Ishikawa (cell line): Measurements from ENCODE around the gene PTGES2.

Experiments
- CEBPB ChIP-seq: IDR thresholded peaks from 2 replicates; pipeline ENCODE4 v1.6.1; 2012
- CREB1 ChIP-seq: IDR thresholded peaks from 2 replicates; pipeline ENCODE4 v1.6.1; 2012; ENCODE audit warnings: low read depth
- EGR1 ChIP-seq: IDR thresholded peaks from 2 replicates; pipeline ENCODE4 v1.6.1; 2012
- EP300 ChIP-seq: IDR thresholded peaks from 2 replicates; pipeline ENCODE4 v1.6.1; 2012; ENCODE audit warnings: borderline replicate concordance
- FOXM1 ChIP-seq: IDR thresholded peaks from 2 replicates; pipeline ENCODE4 v1.6.1; 2012; ENCODE audit warnings: low read depth, borderline replicate concordance
- MAX ChIP-seq: IDR thresholded peaks from 2 replicates; pipeline ENCODE4 v1.6.1; 2012
- NFIC ChIP-seq: IDR thresholded peaks from 2 replicates; pipeline ENCODE4 v1.6.1; 2012
- RAD21 ChIP-seq: IDR thresholded peaks from 2 replicates; pipeline ENCODE4 v1.6.1; 2012; ENCODE audit warnings: low read depth
- REST ChIP-seq: IDR thresholded peaks from 2 replicates; pipeline ENCODE4 v1.6.1; 2012; ENCODE audit warnings: low read depth, mild to moderate bottlenecking
- TAF1 ChIP-seq: IDR thresholded peaks from 2 replicates; pipeline ENCODE4 v1.6.1; 2012; ENCODE audit warnings: low read depth, mild to moderate bottlenecking
- TCF12 ChIP-seq: IDR thresholded peaks from 2 replicates; pipeline ENCODE4 v1.6.1; 2012; ENCODE audit warnings: low read depth
- TEAD4 ChIP-seq: IDR thresholded peaks from 2 replicates; pipeline ENCODE4 v1.6.1; 2012
- USF1 ChIP-seq: IDR thresholded peaks from 2 replicates; pipeline ENCODE4 v1.6.1; 2012
- YY1 ChIP-seq: IDR thresholded peaks from 2 replicates; pipeline ENCODE4 v1.6.1; 2012; ENCODE audit warnings: low read depth
- ZBTB7A ChIP-seq: IDR thresholded peaks from 2 replicates; pipeline ENCODE4 v1.6.1; 2012; ENCODE audit warnings: low read depth

The PTGES2 gene

GRCh38 chr9:128107468-128108268 is 19.9 kb downstream of the PTGES2 start:
- 0 out of 2 replicates have a peak, but pooled peaks have one; percentile 12 for TF ChIP-seq USF1
- TF ChIP-seq ZBTB7A = no peak
- no peak for TF ChIP-seq REST
- no peak for TF ChIP-seq TCF12

GRCh38 chr9:128106940-128107467 is 20.5 kb downstream of the PTGES2 start:
- no peak for TF ChIP-seq TEAD4
- TF ChIP-seq YY1 = no peak
- no peak for TF ChIP-seq REST
- no peak for TF ChIP-seq ZBTB7A
- no peak for TF ChIP-seq USF1
- TF ChIP-seq NFIC = no peak
- TF ChIP-seq TCF12 = no peak
- no peak for TF ChIP-seq EGR1
- no peak for TF ChIP-seq MAX
- TF ChIP-seq CEBPB = no peak
- no peak for TF ChIP-seq RAD21
- no peak for TF ChIP-seq FOXM1
- TF ChIP-seq CREB1 = no peak
- TF ChIP-seq TAF1 = no peak
- TF ChIP-seq EP300 = no peak

- TF ChIP-seq NFIC (no peak), CREB1 (no peak), YY1 (no peak), USF1 (no peak), TCF12 (no peak)
These were observed 21.2 kb downstream of the PTGES2 start for GRCh38 chr9:128106181-128106939.

GRCh38 chr9:128105538-128106175 is 21.9 kb downstream of the PTGES2 start:
- TF ChIP-seq TEAD4 (no peak), REST (no peak), RAD21 (no peak), EGR1 (no peak), ZBTB7A (no peak), EP300 (no peak), NFIC (no peak), MAX (no peak), USF1 (no peak), TAF1 (no peak), CREB1 (no peak)
